NCI-H226 (cell line): Measurements from ENCODE around the gene APOC3.
"Not testable (repeated sequence)": the region's sequence is repeated elsewhere in the genome, so short reads cannot be mapped to it uniquely, and the experiment has no call there.

Experiments
- DNase-seq: peaks from one replicate; pipeline ENCODE4 v3.0.0-alpha.2; 2015

APOC3 gene

DNA sequence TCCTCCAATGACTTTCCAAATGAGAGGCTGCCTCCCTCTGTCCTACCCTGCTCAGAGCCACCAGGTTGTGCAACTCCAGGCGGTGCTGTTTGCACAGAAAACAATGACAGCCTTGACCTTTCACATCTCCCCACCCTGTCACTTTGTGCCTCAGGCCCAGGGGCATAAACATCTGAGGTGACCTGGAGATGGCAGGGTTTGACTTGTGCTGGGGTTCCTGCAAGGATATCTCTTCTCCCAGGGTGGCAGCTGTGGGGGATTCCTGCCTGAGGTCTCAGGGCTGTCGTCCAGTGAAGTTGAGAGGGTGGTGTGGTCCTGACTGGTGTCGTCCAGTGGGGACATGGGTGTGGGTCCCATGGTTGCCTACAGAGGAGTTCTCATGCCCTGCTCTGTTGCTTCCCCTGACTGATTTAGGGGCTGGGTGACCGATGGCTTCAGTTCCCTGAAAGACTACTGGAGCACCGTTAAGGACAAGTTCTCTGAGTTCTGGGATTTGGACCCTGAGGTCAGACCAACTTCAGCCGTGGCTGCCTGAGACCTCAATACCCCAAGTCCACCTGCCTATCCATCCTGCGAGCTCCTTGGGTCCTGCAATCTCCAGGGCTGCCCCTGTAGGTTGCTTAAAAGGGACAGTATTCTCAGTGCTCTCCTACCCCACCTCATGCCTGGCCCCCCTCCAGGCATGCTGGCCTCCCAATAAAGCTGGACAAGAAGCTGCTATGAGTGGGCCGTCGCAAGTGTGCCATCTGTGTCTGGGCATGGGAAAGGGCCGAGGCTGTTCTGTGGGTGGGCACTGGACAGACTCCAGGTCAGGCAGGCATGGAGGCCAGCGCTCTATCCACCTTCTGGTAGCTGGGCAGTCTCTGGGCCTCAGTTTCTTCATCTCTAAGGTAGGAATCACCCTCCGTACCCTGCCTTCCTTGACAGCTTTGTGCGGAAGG lies 2.9 kb downstream of the APOC3 start:
- DNase-seq = no peak

DNA sequence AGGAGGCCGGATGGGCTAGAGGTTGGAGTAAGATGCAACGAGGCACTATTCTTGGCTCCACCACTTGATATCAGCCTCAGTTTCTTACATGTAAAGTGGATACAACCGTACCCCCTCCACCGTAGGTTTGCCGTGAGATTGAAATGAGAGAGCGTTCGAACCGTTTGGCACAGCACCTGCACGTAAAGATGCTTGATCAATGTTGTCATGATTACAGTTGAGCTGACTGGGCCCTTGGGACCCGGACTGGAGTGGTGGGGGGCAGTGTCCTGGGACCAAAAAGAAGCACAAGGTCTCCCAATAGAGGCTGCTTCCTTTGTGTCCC lies 3.7 kb downstream of the APOC3 start:
- DNase-seq = no peak

DNA sequence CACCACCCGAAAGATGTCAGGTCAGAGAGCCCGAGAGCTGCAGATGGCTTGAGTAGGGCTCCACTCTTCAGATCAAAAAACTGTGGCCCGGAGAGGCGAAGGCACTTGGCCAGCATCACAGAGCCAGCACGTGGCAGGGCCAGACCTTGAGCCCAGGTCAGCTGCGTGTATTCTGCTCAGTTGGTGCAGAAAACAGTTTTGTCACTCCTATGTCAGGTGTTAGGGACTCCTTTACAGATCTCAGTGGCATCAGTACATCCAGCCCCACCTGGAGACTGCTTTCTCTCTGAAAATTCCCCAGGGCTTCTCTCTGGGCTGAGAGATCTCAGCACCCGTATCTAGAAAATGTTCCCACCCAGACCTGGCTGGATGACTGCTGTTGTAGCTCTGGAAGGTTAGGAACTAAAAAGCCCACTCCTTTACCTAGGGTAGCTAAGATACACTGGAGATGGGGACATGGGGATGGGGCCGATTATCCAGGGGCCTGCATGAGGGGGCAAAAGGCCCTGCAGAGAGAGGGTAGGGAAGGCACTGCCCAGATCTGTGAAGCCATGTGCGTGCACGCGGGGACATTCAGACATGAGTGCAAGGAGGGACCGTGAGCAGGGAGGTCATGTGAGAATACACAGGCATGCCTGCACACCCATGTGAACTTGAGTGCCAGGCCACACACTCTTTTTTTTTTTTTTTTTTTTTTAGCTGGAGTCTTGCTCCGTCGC lies 4.3 kb downstream of the APOC3 start:
- no peak for DNase-seq

DNA sequence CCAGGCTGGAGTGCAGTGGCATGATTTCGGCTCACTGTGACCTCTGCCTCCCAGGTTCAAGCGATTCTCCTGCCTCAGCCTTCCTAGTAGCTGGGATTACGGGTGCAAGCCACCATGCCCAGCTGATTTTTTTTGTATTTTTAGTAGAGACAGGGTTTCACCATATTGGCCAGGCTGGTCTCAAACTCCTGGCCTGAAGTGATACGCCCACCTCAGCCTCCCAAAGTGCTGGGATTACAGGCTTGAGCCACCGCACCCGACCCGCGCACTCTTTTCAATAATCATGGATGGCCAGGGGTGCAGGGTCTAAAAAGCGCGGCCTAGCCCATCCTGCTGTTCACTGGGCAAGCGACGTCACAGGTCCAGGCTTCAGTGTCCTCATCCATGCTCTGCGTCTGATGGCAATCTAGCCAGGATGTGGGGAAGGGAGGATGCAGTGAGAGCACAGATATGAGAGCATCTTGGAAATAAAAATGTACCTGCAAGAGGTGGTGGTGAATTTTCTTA lies 4.9 kb downstream of the APOC3 start:
- DNase-seq = not testable (repeated sequence)

DNA sequence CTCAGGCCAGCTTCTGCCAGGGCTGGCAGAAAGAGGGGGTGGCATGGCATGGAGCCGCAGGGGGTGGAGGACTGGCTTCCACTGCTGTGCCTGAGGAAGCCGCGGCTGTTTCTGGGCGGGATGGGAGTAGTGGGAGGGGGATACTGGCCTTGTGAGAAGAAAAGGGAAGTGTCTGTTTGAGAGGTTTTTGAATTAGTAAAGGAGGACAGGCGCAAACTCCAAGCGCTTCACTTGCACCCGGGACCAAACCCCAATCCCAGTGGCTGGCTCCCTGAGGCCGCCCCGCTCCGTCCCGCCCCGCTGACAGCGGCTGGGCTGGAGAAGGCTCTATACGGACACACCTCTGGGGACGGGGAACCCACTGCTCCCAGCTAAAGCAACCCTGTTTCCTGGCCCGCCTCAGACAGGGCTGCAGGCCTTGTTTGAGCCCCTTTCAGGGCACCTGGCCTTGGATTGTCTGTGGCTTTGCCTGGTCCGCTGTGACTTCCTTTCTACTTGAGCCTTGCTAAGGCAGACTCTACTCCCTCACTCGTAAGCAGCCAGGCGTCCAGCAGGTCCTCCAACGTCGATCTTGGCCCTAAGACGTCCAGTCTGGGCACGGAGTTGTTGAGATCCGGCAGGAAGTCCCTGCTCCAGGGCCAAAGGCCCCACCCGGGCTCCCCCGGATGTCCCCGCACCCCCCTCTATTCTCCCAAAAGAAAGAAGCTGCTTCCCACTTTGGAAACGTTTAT lies 5.5 kb downstream of the APOC3 start:
- DNase-seq = no peak

DNA sequence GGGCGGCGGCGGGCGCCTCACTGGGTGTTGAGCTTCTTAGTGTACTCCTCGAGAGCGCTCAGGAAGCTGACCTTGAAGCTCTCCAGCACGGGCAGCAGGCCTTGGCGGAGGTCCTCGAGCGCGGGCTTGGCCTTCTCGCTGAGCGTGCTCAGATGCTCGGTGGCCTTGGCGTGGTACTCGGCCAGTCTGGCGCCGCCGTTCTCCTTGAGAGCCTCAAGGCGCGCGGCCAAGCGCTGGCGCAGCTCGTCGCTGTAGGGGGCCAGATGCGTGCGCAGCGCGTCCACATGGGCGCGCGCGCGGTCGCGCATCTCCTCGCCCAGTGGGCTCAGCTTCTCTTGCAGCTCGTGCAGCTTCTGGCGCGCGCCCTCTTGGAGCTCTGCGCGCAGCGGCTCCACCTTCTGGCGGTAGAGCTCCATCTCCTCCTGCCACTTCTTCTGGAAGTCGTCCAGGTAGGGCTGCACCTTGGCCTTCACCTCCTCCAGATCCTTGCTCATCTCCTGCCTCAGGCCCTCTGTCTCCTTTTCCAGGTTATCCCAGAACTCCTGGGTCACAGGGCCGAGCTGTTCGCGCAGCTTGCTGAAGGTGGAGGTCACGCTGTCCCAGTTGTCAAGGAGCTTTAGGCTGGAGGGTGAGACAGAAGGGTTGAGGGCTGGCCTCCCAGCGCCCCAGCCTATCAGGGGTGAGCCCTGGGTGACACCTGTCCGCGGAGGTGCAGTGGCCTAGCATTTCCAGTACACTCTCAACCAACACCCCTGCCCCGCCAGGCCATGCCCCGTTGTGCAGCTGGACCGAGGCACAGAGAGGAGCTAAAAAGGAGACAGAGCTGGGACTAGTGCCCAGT lies 6.3 kb downstream of the APOC3 start:
- DNase-seq = peak; percentile 93

DNA sequence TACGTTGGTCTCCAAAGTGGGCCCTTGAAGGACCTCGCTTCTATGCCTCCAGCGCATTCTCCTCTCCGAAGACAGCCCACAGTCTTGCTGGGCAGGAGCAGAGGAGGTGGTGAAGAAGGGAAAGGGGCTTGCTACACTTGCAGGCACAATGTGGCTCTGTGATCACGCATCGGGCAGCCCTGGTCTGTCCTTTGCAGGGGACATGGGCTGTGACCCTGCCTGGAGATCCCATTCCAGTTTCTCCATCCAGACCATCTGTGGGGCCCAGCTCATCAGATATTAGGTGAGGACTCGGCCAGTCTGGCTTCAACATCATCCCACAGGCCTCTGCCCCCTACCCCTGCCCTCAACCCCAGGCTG lies 6.9 kb downstream of the APOC3 start:
- no peak for DNase-seq

DNA sequence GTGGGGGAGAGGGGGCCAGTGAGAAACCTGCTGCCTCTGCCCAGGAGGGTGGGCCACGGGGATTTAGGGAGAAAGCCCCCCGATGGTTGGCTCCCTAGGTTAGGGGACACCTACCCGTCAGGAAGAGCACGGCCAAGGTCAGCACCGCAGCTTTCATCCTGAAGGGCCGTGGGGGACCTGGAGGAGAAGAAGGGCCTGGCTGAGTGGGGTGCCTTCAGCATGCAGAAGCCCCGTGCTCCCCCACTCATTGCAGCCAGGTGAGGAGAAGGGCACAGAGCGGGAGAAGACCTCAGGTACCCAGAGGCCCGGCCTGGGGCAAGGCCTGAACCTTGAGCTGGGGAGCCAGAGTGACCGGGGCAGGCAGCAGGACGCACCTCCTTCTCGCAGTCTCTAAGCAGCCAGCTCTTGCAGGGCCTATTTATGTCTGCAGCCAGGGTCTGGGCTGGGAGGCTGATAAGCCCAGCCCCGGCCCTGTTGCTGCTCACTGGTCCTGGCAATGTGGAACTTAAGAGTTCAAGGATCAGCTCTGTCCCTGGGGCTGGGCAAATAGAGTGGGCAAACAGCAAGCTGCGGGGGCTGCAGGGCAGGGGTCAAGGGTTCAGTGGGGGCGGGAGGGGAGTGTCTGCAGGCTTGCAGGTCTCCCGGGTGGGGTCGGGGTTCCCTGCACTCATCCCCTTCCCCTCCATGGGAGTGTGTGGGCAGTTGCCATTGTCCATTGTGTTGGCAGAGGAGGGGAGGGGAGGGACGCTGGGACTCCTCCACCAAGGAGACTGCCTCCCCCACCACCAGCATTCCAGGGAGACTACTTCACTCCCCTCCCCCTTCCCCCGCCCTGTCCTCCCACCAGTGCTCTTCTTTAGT lies 7.8 kb downstream of the APOC3 start, which contains the start of gene APOA1:
APOA1 (minus strand) TSS at position 392 of the 861 bp plus-strand sequence; CDS start at position 157, 235 bp downstream.
- DNase-seq = no peak

DNA sequence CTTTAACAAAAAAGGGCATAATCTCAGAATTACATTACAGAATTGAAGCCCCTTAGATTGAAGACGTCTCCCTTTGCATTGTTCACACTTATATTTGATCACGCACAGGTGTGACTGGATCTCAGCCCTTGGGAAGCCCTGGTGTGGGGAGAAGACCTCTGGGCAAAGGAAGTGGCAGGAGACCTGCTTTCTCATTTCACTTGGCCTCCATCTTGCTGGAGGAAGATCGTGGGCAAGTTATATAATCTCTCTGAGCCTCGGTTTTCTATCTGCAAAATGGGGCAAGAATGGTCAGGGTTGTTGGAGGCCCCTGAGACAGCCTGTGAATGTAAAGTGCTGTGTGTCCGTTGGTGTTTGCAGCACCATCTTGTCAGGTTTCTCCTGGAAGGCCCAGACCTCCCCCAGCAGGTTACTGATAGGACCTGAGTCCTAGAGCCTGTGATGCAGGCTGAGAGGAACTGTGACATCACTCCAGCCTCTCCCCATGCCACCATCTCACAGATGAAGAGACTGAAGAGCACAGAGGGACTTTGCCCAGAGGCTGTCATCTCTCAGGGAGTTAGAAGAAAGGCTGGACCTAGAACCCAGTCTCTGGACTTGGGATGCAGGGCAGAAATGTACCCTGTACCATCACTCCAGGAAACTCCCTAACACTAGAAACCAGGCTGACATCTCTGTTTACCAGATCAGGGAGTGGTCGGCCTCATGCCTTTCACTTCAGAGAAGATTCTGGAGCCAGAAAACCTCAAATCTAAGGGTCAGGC lies 8.8 kb downstream of the APOC3 start:
- no peak for DNase-seq

DNA sequence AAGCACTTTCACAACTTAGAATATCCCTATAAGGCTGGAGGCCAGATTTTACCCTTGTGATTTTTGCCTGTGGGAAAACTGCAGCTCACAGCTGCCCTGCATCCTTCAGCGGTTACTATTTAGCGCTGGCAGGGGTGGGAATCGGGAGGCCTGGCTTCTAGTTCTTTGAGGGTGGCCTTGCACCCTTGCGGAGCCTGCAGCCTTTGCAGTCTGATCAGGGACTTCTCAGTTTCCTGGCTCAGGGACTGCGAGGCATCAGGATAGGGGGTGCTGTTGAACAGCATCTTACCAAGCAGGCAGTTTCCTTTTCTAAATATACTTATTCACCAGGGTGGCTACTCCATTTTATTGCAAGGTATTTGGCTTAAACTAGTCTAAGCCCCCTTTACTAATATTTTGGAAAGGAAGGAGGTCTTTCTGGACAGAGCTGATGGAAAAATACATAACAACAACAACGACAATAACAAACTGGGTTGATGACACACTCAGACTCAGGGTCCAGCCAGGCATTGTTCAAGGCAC lies 10.6 kb downstream of the APOC3 start:
- no peak for DNase-seq

DNA sequence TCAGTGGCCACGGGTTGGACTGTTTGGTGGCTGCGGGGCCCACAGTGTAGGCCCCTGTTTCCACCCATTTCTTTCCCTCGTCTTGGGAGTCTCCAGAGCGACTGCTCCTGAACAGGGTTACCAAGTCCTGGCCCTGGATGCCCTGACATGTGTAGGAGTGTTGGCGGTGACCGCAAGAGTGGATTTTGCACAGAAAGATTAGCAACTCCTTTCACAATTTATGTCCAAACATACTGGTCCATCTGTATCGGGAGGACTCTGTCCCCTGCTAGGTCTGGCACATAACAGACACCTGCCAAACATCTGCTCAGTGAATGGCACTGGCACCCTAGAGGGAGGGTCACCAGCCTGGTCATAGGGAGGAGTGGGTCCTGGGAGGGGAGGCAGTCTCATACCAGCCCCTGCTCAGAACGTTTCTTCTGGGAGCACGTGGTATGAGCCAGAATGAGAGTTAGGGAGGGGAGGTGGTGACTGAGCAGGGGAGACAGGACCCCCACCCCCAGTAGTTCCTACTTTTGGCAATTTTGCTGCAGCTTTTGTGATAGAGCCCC lies 11.1 kb downstream of the APOC3 start:
- DNase-seq = no peak

DNA sequence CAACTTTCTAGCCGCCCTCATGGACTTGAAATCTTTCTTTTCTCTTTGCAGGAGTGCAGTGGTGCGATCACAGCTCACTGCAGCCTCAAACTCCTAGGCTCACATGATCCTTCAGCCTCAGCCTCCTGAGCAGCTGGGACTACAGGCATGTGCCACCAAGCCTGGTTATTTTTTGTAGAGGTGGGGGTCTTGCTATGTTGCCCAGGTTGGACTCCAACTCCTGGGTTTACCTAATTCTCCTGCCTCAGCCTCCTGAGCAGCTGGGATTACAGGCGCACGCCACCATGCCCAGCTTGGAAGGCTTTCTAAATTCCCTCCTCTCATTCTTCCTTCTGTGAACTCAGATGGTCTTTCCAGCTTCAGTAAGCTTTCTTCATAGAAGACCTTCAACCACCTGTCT lies 12.4 kb downstream of the APOC3 start:
- no peak for DNase-seq

DNA sequence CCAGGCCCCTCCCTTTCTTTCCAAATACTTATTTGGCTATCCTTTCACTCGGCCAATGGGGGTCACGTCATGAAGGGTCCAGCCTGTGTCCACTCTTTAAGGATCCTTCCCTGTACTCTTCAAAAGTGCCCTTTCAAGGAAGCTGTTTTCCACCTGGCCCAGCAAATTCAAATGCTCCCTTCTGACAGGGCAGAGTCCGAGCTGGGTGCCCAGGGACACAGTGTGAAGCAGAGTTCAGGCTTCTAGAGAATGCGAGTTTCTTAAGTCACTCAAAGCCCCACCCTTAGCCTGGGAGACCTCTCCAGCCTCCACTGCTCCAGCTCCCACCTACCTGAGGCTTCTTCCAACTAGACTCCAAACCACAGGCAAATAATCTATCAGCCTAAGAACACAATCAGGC lies 13.2 kb downstream of the APOC3 start:
- peak; percentile 81 for DNase-seq

DNA sequence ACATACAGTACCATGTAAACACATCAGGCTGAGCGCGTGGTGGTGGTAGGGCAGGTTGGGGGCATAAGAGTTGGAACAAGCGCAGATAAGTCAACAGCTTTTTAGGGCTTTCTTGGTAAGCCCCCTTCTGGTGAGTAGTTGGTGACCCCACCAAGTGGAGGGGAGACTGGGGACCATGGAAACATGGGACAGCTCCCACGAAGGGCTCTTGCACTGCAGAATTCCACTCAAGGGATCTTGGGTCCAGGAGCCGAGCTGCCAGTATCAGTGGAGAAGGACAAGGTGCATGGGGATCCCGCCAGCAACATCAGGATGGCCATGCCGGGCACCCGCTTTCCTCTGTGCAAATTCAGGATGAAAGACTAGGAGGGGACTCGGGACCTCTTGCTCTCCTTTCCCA lies 14.0 kb downstream of the APOC3 start:
- no peak for DNase-seq

DNA sequence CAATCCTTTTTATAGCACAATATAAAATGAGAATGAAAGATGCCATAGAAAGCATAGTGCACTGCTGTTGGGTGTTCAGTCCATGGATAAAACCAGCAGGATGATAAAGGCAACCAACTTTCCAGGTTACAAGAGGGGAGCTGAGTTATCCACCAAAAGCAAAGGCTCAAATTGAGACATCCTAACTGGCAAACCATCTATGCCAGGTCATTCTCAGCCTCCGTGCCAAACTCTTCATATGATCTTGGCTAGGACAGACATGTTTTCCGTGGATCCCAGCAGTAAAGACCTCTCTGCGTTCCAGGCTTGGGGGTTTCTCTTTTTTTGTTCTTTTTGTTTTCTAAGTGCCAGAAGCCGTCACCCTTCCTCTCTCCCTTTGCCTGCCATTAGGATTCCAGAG lies 15.0 kb downstream of the APOC3 start:
- DNase-seq = no peak

DNA sequence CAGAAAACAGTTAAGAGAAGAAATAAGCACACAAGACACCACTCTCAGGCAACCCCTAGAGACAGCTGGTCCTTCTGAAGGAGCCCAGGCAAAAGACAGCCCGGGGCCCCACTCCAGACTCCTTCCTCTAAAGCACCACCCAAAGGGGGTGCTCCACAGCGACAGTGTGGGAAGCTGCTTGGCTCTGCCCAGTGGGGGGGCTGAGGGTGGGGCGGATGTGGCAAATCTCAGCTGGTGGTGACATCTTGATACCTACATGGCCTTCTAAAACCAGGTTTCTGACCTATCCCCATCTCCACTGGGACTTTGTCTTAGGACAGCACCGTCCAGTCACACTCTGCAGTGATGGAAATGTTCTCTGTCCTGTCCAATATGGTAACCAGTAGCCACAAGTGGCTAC lies 17.9 kb downstream of the APOC3 start:
- no peak for DNase-seq

DNA sequence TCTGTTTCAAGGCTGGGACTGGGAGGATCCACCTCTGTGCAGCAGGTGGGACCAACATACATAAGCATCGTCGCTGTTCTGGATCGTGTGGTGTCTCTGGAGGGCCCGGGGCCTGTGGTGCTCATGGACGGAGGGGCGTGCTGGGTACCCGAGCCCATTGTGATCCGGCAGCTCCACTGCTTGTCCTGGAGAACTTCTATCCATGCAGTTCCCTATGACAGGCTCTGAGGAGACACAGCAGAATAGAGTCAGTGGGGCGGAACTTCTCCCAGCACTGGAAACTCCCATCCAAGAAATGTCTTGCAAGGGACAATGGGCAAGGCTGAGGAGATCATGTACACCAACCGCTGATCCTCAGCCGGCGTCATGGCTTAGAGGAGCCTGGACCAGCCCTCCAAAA lies 19.4 kb downstream of the APOC3 start:
- DNase-seq = no peak

DNA sequence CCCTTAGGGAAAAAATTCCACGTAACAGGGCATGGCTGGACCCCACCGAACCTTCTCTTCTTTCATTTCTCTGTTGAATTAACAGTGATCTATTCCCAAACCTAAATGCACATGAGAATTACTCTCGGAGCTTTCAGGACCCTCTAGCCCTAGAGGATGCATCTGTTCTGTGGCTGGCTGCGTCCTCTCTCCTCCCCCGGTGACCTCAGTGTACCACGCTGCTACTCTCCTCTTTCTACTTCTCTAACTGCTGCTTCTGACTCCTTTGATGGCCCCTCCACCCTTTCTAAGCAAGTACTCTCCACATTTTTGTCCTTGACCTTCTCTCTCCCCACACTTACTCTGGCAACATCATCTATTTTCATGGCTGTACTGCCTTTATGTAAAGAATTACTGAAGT lies 19.8 kb downstream of the APOC3 start:
- no peak for DNase-seq

DNA sequence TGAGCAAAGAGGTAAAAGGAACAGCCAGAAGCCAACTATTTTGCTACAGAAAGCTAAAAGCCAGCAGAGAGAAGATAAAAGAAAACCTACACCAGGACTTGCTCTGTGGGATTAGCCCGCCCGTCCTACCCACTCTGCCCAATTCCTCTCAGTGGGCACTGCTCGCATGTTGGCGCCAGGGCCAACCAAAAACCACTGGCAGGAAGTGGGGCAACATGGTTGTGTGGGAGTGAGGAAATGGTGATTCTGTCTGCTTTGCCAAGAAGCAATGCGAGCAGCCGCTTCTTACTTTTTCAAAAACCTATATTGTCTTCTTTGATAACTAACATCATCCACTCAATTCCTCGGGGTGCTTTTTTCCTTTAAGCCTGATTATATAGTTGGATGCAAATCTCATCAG lies 21.9 kb downstream of the APOC3 start:
- DNase-seq = peak; percentile 28
